Testis (tissue), 2 donors: ENCODE data around the gene HNRNPCL4.
"Not testable (repeated sequence)": the region's sequence is repeated elsewhere in the genome, so short reads cannot be mapped to it uniquely, and the experiment has no call there.

Experiments used
- CTCF ChIP-seq, 3 experiments: fragments of 450-650 bp in 2 of 3; fragments of 200-600 bp in 1 of 3; sonication (generic) in 1 of 3; IDR thresholded peaks; one replicate each; pipeline ENCODE4 v1.5.1; 2016 to 2019; ENCODE audit warnings: antibody characterized with exemption in 3 of 3, mild to moderate bottlenecking in 2 of 3, moderate library complexity in 1 of 3
- POLR2A ChIP-seq: fragments of 450-650 bp; IDR thresholded peaks from one replicate; pipeline ENCODE4 v1.6.1; 2017; ENCODE audit warnings: antibody characterized with exemption, mild to moderate bottlenecking, moderate library complexity

- not testable (repeated sequence) for TF ChIP-seq POLR2A; CTCF (IDR thresholded peaks at IDR 0.05)
Observed at GRCh38 chr1:13155909-13156308, 9.5 kb downstream of the HNRNPCL4 start, which contains the start of gene PRAMEF26.
